Activated CD8-positive, alpha-beta memory T cell treated with anti-CD3 and anti-CD28 coated beads, Interleukin-2, amount 50 U/mL, for 24 hours (primary cell): Measurements from ENCODE around the gene FUT7.

Experiments used
- DNase-seq: peaks from one replicate; pipeline ENCODE4 v3.0.0-alpha.2; 2020; ENCODE audit errors: extremely low read depth

Gene FUT7, protein sequence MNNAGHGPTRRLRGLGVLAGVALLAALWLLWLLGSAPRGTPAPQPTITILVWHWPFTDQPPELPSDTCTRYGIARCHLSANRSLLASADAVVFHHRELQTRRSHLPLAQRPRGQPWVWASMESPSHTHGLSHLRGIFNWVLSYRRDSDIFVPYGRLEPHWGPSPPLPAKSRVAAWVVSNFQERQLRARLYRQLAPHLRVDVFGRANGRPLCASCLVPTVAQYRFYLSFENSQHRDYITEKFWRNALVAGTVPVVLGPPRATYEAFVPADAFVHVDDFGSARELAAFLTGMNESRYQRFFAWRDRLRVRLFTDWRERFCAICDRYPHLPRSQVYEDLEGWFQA

DNA sequence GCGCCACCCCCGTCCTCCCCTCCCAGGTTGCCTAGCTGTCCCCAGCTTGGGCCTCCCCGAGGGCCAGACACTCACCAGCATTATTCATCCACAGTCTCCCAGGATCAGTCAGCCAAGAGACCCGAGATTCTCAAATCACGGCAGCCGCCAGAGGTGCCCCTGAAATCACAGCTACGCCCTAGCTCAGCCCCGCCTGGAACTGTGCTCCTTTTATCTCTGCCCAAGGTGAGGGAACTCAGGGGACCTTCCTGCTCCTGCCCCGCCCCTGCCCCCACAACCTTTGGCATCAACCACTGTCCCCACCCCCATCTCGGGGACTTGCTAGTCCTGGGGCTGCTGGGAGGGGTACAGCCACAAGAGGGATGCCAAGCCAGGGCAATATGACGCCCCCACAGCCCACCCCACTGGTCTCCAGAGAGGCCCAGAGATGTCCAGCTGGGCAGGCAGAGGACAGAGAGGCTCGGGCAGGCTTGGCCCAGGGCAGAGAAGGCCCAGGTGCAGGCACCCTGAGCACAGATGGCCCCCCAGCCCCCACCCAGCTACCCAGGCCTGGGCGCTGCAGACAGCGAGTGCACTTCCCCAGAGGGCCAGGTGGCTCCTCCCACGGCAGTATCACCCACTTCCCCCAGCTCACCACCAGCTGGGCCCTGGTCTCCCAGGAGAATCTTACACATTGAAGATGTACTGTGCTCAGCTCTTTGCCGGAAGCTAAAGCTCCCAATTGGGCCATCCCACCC, at the start of gene FUT7:
TSS of gene FUT7 (minus strand) at position 185 of the 737 bp plus-strand sequence. CDS start at position 88, 97 bp downstream.
- no peak for DNase-seq

DNA sequence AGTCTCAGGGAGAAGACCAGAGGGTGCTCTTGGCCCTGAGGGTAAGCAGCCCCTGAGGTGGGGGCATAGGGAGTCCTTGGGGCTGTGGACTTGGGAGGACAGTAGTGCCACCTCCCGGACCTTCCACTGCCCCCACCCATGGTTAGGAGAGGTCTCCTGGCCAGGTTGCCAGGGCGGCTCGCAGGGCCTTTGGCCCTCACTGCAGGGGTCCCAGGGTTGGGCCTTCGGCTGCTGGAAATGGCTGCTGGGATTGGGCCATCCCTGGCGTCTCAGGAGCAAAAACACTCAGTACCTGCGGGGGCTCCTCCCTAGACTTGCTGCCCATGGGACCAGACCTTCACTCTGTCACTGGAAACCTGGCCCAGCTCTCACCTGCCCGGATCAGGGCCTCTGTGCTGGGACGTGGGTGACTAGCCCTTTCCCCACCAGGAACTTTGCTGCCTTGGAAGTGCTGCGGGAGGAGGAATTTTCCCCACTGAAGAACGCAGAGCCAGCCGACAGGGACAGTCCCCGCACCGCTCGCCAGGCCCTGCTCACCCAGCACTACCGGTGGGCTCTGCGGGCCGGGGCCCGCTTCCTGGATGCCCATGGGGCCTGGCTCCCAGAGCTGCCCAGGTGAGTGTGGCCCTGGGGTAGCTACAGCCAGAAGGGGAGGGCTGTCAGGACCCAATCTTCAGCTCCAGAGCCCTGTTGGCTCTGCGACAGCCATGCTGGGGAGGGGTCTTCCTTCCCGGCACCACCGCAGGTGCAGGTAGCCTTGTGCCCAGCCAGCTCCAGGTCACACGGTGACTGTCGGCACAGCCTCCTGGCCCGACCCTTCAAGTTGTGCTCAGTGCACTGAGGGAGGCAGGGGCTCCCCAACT, 48.6 kb upstream of the FUT7 start:
- DNase-seq = no peak

DNA sequence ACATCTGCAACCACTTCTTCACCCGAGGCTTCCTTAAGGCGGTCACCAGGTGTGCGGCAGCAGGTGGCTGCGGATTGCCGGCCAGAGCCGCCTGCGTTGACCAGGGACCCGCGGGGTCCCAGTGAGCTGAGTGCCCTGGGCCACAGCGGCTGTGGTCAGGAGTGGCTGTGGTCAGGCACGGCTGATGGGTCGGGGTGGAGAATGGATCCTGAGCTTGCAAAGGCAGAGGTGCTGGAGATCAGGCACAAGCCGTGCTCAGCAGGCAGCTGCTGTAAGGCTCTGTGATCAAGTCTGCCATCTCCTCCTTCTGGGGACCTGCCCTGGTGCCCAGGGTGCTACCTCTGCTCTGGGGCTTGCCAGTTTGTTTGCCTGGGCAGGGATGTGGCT, 47.5 kb upstream of the FUT7 start:
- DNase-seq = no peak

DNA sequence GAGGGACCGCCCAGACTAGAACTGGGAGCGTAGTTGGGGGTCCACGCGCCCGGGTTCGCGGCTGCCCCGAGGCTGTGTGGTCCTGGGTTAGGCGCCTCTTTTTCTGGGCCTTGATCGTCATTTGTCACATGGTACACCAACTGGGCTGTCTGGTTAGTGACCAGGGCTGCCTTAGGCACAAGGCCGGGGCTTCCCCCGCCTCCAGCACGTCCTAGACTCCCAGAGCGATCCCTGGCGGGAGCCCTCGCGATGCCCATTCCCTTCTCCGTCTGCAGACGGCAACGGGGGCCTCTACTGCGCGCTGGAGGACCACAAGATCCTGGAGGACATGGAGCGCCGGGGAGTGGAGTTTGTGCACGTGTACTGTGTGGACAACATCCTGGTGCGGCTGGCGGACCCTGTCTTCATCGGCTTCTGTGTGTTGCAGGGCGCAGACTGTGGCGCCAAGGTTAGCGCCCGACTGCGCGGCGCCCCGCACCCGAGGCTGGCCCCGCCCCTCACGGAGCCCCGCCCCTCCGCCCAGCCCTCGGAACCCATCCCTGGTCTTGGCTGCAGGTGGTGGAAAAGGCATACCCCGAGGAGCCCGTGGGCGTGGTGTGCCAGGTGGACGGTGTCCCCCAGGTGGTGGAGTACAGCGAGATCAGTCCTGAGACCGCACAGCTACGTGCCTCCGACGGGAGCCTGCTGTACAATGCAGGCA, 47.0 kb upstream of the FUT7 start:
- DNase-seq = no peak

DNA sequence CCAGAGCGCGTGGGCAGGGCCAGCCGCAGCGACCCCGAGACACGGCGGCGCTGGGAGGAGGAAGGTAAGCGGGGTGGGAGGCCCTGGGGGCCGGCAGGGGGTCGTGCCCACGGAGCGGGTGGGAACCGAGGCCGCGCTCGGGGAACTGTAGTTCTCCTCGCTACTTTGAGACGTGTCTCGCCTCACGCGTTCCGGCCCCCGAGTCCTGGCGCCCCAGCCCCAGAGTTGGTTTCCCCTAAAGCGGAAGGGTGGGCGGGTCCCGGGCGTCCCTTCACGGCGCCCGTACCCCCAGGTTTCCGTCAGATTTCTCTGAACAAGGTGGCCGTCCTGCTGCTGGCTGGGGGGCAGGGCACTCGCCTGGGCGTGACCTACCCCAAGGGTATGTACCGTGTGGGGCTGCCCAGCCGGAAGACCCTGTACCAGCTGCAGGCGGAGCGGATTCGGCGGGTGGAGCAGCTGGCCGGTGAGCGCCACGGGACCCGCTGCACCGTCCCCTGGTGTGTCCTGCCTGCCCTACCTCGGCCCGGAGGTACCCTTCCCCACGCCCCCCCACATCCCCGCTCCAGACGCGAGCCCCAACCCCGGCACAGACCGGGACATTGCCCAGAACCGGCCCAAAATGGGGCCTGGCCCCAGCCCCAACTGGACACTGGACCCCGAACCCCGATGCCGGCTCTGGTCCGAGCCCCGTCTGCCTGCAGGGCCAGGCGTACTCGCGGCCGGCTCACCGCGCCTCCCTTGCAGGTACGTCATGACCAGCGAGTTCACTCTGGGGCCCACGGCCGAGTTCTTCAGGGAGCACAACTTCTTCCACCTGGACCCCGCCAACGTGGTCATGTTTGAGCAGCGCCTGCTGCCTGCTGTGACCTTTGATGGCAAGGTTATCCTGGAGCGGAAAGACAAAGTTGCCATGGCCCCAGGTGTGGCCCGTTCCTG, 46.1 kb upstream of the FUT7 start:
- no peak for DNase-seq

DNA sequence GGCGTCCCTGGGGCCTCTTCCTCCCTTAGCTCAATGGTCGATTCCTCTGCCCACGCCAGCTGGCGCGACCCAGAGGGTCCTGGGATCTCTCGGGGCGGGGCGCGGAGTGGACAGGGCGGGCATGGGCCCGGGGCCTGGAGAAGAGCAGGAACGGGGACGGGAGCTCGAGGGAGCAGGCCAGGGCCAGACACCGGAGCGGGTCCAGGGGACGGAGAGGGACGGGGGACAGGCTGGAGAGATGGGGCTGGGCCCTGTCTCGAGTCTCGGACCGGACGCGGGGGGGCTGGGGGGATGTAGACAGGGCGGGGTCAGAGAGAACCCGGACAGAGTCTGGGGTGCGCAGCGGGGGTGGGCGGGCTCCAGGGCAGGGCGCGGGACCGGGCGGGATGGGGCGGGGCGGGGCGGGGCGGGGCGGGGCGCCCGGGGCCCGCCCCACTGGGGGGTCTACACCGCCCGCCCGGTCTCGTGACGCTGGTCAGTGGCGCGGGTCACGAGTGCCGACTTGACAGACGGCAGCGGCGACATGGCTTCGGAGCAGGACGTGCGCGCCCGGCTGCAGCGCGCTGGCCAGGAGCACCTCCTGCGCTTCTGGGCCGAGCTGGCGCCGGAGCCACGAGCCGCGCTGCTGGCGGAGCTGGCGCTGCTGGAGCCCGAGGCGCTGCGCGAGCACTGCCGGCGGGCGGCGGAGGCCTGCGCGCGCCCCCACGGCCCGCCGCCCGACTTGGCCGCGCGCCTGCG, 45.3 kb upstream of the FUT7 start, which contains the start of gene UAP1L1:
TSS of gene UAP1L1 (plus strand) at position 508 of the 738 bp plus-strand sequence. CDS start at position 524, 16 bp downstream.
- DNase-seq = no peak

DNA sequence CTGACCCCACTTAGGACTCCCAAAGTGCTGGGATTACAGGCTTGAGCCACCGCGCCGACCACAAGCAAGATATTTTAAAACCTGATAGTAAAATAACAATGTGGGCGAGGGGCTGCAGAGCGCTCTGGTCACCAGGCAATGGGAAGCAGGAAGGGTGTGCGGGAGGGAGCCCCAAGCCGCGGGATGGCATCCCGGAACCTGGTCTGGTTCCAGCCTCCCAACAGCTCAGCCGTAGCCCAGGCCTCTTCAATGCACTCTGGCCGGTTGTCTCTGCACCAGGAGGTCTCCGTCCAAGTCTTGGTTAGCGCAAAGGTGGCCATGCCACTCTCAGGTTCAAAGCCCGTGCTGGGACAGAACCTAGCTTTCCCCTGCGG, 44.7 kb upstream of the FUT7 start:
- no peak for DNase-seq

DNA sequence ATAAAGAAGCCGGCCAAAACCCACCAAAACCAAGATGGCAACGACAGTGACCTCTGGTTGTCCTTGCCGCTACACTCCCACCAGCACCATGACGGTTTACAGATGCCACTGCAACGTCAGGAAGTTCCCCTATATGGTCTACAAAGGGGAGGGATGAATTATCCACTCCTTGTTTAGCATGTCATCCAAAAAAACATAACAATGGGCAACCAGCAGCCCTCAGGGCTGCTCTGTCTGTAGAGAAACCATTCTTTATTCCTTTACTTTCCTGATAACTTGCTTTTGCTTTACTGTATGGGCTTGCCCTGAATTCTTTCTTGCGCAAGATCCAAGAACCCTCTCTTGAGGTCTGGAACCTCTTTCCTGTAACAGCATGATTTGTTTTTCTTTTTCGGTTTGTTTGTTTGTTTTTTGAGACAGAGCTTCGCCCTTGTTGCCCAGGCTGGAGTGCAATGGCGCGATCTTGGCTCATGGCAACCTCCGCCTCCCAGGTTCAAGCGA, 43.4 kb upstream of the FUT7 start:
- no peak for DNase-seq

DNA sequence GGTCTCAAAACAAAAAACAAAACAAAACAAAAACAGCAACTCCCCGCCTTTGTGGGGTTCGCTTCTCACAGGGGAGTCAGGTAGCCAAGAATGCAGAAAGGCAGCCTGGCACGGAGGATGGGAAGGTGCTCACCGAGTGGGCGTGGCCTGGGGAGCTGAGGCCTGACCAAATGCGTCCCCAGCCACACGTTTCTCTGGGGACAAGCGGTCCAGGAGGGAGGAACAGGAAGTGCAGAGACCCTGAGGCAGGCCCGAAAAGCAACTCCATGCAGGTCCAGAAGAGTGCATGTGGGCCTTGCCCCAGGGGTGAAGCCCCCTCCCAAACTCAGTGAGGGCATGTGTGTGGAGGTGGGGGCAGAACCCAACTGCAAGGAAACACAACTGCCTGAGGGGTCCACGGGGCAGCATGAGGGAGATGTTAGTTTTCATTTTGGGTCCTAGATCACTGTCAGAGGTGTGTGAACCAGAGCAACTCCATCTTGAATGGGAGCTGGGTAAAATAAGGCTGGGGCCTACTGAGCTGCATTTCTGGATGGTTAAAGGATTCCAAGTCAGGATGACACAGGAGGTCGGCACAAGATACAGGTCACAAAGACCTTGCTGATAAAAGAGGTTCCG, 42.9 kb upstream of the FUT7 start:
- DNase-seq = no peak

DNA sequence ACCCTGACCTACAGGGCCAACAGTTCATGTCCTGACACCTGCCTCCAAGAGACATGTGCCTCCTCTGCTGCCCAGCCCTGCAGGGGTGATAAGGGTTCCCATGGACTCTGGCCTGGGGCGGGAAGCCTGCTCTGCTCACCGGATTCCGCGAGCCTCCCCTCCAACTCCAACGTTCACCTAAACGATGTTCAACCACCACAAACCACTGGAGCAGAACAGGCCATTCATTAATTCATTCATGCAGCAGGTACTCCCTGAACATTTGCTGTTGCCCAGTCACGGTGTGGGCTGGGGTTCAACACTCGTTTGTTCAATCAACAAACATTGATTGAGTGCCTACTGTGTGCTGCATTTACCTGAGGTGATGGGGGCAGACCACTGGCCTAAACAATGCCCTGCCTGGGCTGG, 42.1 kb upstream of the FUT7 start:
- DNase-seq = no peak

DNA sequence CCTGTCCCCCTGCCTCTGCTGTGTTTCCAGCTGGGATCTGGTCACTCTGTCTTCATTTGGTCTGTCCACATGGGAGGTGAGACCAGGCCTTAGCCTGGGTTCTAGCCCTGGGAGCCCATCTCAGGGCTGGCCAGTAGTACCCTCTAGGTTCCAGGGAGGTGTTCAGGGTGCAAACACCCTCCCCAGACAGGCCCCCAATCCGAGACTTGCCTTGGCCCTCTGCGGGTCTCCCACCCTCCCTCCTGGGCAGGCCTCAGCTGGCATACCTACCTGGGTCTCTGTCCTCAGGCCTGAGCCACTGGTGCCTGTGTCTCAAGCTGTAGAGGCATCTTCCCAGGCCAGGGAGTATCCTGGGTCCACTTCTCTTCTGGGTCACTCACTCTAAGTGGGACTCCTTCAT, 39.4 kb upstream of the FUT7 start:
- no peak for DNase-seq

DNA sequence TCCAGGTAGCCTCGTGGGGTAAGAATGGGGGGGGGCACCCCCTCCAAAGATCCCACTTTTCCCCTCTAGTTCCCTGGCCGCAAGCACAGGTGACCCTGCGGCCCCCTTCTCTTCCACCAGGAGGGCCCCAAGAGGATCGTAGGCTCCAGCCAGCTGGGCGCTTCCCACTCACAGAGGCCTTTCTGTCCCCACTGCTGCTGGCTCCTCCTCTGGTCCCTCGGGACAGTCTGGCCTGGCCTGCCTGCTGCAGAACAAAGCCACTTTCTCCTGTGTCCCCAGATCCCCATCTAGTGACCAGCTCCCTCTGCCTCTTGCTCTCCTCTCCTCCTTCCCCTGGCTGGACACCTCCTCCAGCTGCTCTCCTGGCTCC, 39.0 kb upstream of the FUT7 start:
- no peak for DNase-seq

DNA sequence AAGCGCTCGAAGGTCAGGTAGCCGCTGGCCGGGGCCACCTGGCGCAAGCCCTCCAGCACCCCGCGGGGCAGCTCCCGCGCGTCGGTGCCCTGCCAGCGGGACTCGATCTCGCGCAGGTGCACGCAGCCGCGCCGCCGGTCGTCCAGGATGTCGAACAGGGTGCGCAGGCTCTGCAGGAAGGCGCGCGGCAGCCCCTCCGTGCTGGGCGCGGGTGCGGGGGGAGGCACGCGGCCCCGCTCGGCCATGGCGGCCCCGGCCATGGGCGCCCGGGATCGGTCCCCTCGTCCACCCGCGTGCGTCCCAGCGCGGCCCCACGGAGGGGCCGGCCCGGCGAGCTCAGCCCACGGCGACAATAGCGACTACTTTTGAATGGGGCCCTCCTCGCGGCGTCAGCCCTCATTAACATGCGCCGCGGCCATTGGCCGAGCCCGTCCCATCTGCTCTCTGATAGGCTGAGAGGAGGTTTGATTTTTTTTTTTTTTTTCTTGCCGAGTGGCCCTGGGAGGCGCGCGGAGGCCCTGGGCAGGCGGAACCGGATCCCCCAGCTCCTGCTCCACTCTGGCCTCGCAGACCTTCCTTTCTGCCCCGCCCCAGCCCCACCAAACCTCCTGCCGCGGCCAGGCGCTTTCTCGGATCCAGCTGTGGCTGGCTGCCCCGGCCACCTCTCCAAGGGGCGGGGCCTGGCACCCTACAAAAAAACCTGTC, 38.5 kb upstream of the FUT7 start, which contains the start of gene SAPCD2:
TSS of gene SAPCD2 (minus strand) at position 357 of the 705 bp plus-strand sequence. CDS start at position 260, 97 bp downstream.
- peak; percentile 61 for DNase-seq

DNA sequence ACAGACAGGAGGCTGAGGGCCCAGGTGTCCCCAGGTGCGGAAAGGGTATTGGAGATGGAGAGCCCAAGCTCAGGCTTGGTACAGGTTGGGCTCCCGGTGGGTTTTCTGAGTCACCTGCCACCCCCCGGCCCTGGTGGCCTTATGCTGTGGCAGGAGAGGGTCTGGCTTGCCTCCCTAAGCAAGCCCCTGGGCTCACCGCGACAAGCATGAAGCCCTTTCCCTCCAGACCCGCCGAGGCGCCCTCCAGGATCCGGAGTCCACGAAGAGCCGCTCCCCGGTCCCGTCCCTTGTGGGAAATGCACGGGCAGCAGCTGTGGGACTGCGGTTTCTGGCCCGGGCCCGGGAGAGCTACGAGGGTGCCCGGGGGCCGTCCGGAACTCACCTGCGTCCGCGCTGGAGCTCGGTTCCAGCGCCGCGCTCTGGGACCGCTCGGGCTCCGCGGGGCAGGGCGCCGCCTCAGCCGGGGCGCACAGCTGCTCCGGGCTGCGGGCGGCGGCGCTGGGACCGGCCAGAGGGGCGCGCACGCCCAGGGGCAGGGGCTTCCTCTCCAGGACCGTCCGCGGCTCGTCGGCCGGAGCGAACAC, 37.7 kb upstream of the FUT7 start:
- no peak for DNase-seq

DNA sequence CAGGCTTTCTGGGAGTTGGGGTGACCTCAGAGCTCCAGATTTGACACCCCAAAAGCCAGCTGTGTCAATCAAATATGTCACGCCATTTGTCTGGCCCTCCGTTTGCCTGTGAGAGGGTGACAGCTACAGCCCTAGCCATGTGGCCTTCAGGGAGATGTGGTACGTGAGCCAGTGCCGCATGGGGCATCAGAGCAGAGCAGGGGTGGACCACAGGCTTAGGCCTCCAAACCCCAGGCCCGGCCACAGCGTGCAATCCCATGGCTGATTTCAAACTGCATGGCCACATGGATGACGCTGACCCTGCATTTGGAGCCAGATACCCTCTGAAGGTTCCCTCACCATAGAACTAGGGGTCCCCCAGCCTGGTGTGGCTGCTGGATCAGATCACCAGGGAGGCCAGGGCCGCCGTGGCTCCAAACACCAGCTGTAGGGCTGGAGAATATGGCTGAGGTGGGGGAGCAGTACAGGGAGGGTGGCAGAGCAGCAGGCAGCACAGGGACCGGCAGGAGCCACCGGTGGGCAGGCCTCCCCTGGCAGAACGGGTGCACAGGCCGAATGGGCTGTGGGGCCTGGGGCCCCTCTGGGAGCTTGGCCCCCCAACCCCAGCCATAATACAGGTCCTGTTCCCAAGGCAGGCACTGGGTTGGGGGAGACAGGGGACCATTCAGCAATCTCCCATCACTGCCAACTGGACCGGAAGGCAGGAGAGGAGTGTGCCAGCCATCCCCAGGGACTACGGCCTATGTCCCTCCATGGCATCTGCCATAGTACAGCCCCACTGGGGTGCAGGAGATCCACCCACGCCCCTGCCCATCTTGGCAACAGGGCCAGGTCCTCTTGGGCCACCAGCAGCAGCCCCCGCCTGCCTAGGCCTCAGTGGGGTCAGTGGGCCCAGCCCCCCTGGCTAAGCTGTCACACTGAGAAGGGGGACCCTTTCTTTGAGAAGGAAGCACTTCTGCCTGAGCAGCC, 36.9 kb upstream of the FUT7 start:
- no peak for DNase-seq

DNA sequence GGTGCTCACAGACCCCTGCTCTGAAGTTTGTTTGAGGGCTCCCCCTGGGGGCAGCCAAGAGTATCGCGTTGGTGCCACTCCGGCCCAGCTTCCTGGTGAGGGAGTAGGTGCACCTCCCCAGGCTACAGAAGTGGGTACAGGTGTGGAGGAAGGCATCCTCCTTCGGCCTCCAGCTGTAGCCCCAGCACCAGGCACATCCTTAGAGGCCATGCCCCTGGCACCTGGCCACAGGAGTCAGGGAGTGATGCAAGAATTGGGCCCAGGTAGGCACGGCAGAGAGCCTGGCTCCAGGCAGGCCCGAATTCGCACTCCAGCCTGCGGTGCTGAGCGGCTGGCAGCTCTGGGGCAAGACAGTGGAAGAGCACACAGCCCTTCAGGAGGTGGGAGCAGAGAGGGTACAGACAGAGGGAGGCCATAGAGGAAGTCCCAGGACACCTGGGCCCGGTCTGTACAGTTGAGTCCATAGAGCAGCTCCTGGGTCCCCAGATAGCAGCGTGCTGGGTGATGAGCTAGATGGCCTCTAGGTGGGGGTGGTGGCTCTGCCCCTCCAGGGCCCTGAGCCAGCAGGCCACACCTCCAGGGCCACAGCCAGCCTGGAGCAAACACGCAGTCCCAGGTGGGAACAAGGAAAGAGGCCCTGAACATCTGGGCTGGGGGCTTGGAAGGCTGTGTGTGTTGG, 36.1 kb upstream of the FUT7 start:
- DNase-seq = peak; percentile 63
